WTC11 (cell line): ENCODE results near the gene ATP8B3. TPM values are rescaled to one million over a fixed set of nuclear protein-coding genes. Genes with fewer than 3 reads are reported as not detected.

Experiments used
- ATAC-seq: fragments of 200-7000 bp; cut with Tn5 transposase; 2 replicates; pipeline ENCODE4 v1.10.0; 2021; ENCODE audit warnings: mild to moderate bottlenecking, moderate library complexity
- CTCF ChIA-PET: fragments of 300-600 bp; sonication (Branson Sonifier 250); formaldehyde crosslinking; loops from one replicate; lab custom pipeline; 2021; ENCODE audit warnings: antibody characterized with exemption; lab: Charles Lee
- POLR2A ChIA-PET: fragments of 350-600 bp; sonication (Branson Sonifier 250); formaldehyde crosslinking; loops from one replicate; lab custom pipeline; 2021; ENCODE audit warnings: antibody characterized with exemption; lab: Charles Lee
- DNase-seq: peaks from one replicate; pipeline ENCODE4 v3.0.0; 2021; ENCODE audit warnings: low spot score
- H3K27ac Mint-ChIP-seq: 2 replicates; pipeline ENCODE4 v1.8.0; 2021; ENCODE audit warnings: mixed read lengths
- H3K27me3 Mint-ChIP-seq: 2 replicates; pipeline ENCODE4 v1.8.0; 2021; ENCODE audit warnings: low read depth, mild to moderate bottlenecking, moderate library complexity, mixed read lengths
- H3K36me3 Mint-ChIP-seq: 2 replicates; pipeline ENCODE4 v1.8.0; 2021; ENCODE audit warnings: mixed read lengths
- H3K4me1 Mint-ChIP-seq: 2 replicates; pipeline ENCODE4 v1.8.0; 2022; ENCODE audit warnings: mixed read lengths
- H3K4me3 Mint-ChIP-seq: 2 replicates; pipeline ENCODE4 v1.8.0; 2021; ENCODE audit warnings: mild to moderate bottlenecking, moderate library complexity, mixed read lengths
- H3K9me3 Mint-ChIP-seq: 2 replicates; pipeline ENCODE4 v1.8.0; 2021; ENCODE audit warnings: mixed read lengths
- CREM ChIP-seq: sonication (generic); formaldehyde crosslinking; IDR thresholded peaks from 2 replicates; pipeline ENCODE4 v1.8.1; 2022; ENCODE audit warnings: mild to moderate bottlenecking, missing genetic modification reagents, moderate library complexity
- E2F5 ChIP-seq: sonication (generic); formaldehyde crosslinking; IDR thresholded peaks from 2 replicates; pipeline ENCODE4 v1.8.1; 2022; ENCODE audit warnings: mild to moderate bottlenecking, moderate library complexity, missing genetic modification reagents
- FOXK1 ChIP-seq: sonication (generic); formaldehyde crosslinking; IDR thresholded peaks from 2 replicates; pipeline ENCODE4 v1.8.0; 2022; ENCODE audit warnings: mild to moderate bottlenecking, moderate library complexity, missing genetic modification reagents
- HMGA2 ChIP-seq: fragments of 250-450 bp; sonication (Bioruptor Pico); IDR thresholded peaks from 2 replicates; pipeline ENCODE4 v1.4.0; 2021; ENCODE audit warnings: mild to moderate bottlenecking, moderate library complexity
- IRF2 ChIP-seq: sonication (generic); formaldehyde crosslinking; IDR thresholded peaks from 2 replicates; pipeline ENCODE4 v1.8.0; 2022; ENCODE audit warnings: low read depth, missing genetic modification reagents, borderline replicate concordance
- MYBL2 ChIP-seq: sonication (generic); formaldehyde crosslinking; IDR thresholded peaks from 2 replicates; pipeline ENCODE4 v1.8.1; 2023; ENCODE audit warnings: mild to moderate bottlenecking, moderate library complexity, missing genetic modification reagents
- SP1 ChIP-seq: sonication (generic); formaldehyde crosslinking; conservative IDR thresholded peaks from 2 replicates; pipeline ENCODE4 v1.8.1; 2022; ENCODE audit warnings: missing genetic modification reagents
- TP53 ChIP-seq: sonication (generic); formaldehyde crosslinking; IDR thresholded peaks from 2 replicates; pipeline ENCODE4 v1.8.1; 2023; ENCODE audit warnings: mild to moderate bottlenecking, missing genetic modification reagents
- USF2 ChIP-seq: sonication (generic); formaldehyde crosslinking; IDR thresholded peaks from 2 replicates; pipeline ENCODE4 v1.8.1; 2023; ENCODE audit warnings: mild to moderate bottlenecking, missing genetic modification reagents, moderate library complexity
- ZBTB21 ChIP-seq: sonication (generic); formaldehyde crosslinking; IDR thresholded peaks from 2 replicates; pipeline ENCODE4 v1.8.1; 2023; ENCODE audit warnings: mild to moderate bottlenecking, missing genetic modification reagents, borderline replicate concordance
- ZNF232 ChIP-seq: sonication (generic); formaldehyde crosslinking; IDR thresholded peaks from 2 replicates; pipeline ENCODE4 v1.8.0; 2022; ENCODE audit warnings: mild to moderate bottlenecking, missing genetic modification reagents
- ZNF396 ChIP-seq: fragments of 250-450 bp; sonication (Bioruptor Pico); IDR thresholded peaks from 2 replicates; pipeline ENCODE4 v1.8.0; 2021; ENCODE audit warnings: mild to moderate bottlenecking, moderate library complexity, borderline replicate concordance
- ZNF416 ChIP-seq: fragments of 250-450 bp; sonication (Bioruptor Pico); IDR thresholded peaks from 2 replicates; pipeline ENCODE4 v1.9.0; 2021; ENCODE audit warnings: mild to moderate bottlenecking, inconsistent platforms
- total RNA-seq: library from RNA; stranded (reverse); gene quantifications from 3 replicates; pipeline ENCODE4 v1.2.3, GENCODE V29; 2021
- TF ChIP-seq, protein P1 (sequence below): fragments of 200-600 bp; IDR thresholded peaks from 2 replicates; pipeline ENCODE4 v1.8.0; 2022; ENCODE audit warnings: antibody characterized with exemption
- TF ChIP-seq, protein P2 (sequence below): sonication (generic); formaldehyde crosslinking; IDR thresholded peaks from 2 replicates; pipeline ENCODE4 v1.8.0; 2023; ENCODE audit warnings: mild to moderate bottlenecking, missing genetic modification reagents
- TF ChIP-seq, protein P3 (sequence below): fragments of 250-450 bp; sonication (Bioruptor Pico); IDR thresholded peaks from 2 replicates; pipeline ENCODE4 v1.9.0; 2021; ENCODE audit warnings: mild to moderate bottlenecking, borderline replicate concordance
- TF ChIP-seq, protein P4 (sequence below): sonication (generic); formaldehyde crosslinking; IDR thresholded peaks from 2 replicates; pipeline ENCODE4 v1.8.0; 2022; ENCODE audit warnings: mild to moderate bottlenecking, missing genetic modification reagents

Gene ATP8B3
- total RNA-seq, 1 experiment from 2014 or later: 5.5 TPM

DNA sequence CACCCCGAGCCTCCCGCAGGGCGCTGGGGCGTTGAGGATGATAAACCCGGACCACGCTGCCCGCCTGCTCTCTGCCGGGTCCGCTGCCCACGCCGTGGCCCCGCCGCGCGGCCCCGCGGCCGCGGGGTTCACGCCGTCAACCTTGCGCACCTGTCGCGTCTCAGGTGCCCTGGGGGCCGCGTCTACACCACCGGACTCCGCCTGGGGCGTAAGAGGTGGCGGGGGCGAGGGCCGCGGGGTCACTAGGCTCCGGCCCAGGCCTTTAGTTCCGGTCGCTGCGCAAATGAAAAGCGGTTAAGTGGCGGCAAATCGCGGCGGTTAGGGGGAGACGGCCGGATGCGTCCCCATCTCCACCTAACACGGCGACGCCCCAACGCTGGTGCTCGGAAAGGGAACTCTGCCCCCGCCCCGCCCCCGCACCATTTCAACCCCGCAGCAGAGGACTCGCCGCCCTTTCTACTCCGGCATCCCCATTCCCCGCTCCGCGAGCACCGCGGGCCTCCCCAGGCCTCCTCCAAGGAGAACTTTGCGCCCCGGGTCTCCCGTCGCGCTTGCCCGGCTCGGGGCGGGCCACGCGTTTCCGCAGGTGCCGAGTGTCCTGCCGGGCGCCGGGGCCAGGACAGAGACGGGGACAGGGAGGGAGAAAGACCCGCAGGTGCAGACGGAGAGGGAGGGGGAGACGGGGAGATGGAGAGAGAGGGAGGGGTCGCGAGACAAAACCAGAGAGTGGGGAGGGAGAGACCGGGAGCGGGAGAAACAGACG is 54.4 kb downstream of the ATP8B3 start (continued):
- TF ChIP-seq E2F5 (no peak), TP53 (CRISPR knock-in tag) (no peak), ZBTB21 (CRISPR knock-in tag) (no peak), USF2 (CRISPR knock-in tag) (no peak), FOXK1 (CRISPR knock-in tag) (no peak), CREM (no peak)
- TF ChIP-seq, protein P1, sequence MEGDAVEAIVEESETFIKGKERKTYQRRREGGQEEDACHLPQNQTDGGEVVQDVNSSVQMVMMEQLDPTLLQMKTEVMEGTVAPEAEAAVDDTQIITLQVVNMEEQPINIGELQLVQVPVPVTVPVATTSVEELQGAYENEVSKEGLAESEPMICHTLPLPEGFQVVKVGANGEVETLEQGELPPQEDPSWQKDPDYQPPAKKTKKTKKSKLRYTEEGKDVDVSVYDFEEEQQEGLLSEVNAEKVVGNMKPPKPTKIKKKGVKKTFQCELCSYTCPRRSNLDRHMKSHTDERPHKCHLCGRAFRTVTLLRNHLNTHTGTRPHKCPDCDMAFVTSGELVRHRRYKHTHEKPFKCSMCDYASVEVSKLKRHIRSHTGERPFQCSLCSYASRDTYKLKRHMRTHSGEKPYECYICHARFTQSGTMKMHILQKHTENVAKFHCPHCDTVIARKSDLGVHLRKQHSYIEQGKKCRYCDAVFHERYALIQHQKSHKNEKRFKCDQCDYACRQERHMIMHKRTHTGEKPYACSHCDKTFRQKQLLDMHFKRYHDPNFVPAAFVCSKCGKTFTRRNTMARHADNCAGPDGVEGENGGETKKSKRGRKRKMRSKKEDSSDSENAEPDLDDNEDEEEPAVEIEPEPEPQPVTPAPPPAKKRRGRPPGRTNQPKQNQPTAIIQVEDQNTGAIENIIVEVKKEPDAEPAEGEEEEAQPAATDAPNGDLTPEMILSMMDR: no peak

- Mint-ChIP-seq H3K27ac (no peak overlapping the region), H3K27me3 (peaks cover 91% of the 10 kb centered on the region), H3K4me3 (peak overlapping the region; percentile 38; the same call in 1 of the 2 replicates), H3K4me1 (peaks cover 11% of the 10 kb centered on the region), H3K36me3 (no peaks in the 10 kb centered on the region), H3K9me3 (no peaks in the 10 kb centered on the region)
- DNase-seq (no peak), ATAC-seq (no peak)
- ChIA-PET POLR2A (no interaction called here), CTCF (interaction anchor here (3.5 kb wide), 1 partner anchor 11 kb away, joined by 22 read pairs; no protein-coding TSS in a partner anchor)
- no peak for TF ChIP-seq SP1 (CRISPR knock-in tag)
- no peak for TF ChIP-seq MYBL2 (CRISPR knock-in tag)
- no peak for TF ChIP-seq ZNF232
- TF ChIP-seq, protein P2, sequence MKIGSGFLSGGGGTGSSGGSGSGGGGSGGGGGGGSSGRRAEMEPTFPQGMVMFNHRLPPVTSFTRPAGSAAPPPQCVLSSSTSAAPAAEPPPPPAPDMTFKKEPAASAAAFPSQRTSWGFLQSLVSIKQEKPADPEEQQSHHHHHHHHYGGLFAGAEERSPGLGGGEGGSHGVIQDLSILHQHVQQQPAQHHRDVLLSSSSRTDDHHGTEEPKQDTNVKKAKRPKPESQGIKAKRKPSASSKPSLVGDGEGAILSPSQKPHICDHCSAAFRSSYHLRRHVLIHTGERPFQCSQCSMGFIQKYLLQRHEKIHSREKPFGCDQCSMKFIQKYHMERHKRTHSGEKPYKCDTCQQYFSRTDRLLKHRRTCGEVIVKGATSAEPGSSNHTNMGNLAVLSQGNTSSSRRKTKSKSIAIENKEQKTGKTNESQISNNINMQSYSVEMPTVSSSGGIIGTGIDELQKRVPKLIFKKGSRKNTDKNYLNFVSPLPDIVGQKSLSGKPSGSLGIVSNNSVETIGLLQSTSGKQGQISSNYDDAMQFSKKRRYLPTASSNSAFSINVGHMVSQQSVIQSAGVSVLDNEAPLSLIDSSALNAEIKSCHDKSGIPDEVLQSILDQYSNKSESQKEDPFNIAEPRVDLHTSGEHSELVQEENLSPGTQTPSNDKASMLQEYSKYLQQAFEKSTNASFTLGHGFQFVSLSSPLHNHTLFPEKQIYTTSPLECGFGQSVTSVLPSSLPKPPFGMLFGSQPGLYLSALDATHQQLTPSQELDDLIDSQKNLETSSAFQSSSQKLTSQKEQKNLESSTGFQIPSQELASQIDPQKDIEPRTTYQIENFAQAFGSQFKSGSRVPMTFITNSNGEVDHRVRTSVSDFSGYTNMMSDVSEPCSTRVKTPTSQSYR (CRISPR knock-in tag): no peak
- TF ChIP-seq, protein P3, sequence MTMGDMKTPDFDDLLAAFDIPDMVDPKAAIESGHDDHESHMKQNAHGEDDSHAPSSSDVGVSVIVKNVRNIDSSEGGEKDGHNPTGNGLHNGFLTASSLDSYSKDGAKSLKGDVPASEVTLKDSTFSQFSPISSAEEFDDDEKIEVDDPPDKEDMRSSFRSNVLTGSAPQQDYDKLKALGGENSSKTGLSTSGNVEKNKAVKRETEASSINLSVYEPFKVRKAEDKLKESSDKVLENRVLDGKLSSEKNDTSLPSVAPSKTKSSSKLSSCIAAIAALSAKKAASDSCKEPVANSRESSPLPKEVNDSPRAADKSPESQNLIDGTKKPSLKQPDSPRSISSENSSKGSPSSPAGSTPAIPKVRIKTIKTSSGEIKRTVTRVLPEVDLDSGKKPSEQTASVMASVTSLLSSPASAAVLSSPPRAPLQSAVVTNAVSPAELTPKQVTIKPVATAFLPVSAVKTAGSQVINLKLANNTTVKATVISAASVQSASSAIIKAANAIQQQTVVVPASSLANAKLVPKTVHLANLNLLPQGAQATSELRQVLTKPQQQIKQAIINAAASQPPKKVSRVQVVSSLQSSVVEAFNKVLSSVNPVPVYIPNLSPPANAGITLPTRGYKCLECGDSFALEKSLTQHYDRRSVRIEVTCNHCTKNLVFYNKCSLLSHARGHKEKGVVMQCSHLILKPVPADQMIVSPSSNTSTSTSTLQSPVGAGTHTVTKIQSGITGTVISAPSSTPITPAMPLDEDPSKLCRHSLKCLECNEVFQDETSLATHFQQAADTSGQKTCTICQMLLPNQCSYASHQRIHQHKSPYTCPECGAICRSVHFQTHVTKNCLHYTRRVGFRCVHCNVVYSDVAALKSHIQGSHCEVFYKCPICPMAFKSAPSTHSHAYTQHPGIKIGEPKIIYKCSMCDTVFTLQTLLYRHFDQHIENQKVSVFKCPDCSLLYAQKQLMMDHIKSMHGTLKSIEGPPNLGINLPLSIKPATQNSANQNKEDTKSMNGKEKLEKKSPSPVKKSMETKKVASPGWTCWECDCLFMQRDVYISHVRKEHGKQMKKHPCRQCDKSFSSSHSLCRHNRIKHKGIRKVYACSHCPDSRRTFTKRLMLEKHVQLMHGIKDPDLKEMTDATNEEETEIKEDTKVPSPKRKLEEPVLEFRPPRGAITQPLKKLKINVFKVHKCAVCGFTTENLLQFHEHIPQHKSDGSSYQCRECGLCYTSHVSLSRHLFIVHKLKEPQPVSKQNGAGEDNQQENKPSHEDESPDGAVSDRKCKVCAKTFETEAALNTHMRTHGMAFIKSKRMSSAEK (CRISPR knock-in tag): no peak
- no peak for TF ChIP-seq HMGA2
- TF ChIP-seq ZNF396 (CRISPR knock-in tag): no peak
- no peak for TF ChIP-seq ZNF416 (CRISPR knock-in tag)
- TF ChIP-seq, protein P4, sequence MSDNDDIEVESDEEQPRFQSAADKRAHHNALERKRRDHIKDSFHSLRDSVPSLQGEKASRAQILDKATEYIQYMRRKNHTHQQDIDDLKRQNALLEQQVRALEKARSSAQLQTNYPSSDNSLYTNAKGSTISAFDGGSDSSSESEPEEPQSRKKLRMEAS (CRISPR knock-in tag): no peak
- TF ChIP-seq IRF2: no peak
Observed at GRCh38 chr19:1756705-1757465, 55.2 kb downstream of the ATP8B3 start.
